KOPT-K1 (cell line): Measurements from ENCODE around the gene SUCLG2.

Experiments
- H3K27ac ChIP-seq: fragments of 200-600 bp; sonication (generic); 2 replicates; pipeline ENCODE4 v1.5.1; 2016; ENCODE audit warnings: antibody characterized with exemption, mild to moderate bottlenecking, low read depth, low read length; ENCODE audit not compliant: poor library complexity, severe bottlenecking
- H3K36me3 ChIP-seq: fragments of 200-600 bp; sonication (generic); 2 replicates; pipeline ENCODE4 v1.5.1; 2017; ENCODE audit warnings: antibody characterized with exemption, mild to moderate bottlenecking, low read length, moderate library complexity; ENCODE audit not compliant: insufficient read depth
- H3K9me3 ChIP-seq: fragments of 200-600 bp; sonication (generic); 2 replicates; pipeline ENCODE4 v1.5.1; 2017; ENCODE audit warnings: antibody characterized with exemption, low read length, mild to moderate bottlenecking; ENCODE audit not compliant: insufficient read depth, poor library complexity, severe bottlenecking

The SUCLG2 gene

GRCh38 chr3:67654099-67654843 lies at the start of gene SUCLG2:
SUCLG2 (minus strand) TSS chr3:67654612; CDS start chr3:67654586, 26 bp downstream.
- Histone ChIP-seq H3K36me3 (no peaks in the 10 kb centered on the region), H3K9me3 (no peaks in the 10 kb centered on the region), H3K27ac (peak within 1 kb of the TSS; percentile 83)

GRCh38 chr3:67700596-67700995 lies 46.2 kb upstream of the SUCLG2 start:
- H3K9me3 ChIP-seq, result no peaks in the 10 kb centered on the region
- H3K27ac ChIP-seq, result no peak overlapping the region
- no peaks in the 10 kb centered on the region for H3K36me3 ChIP-seq

- Histone ChIP-seq H3K27ac (no peak overlapping the region), H3K9me3 (no peaks in the 10 kb centered on the region), H3K36me3 (no peaks in the 10 kb centered on the region)
Measured at GRCh38 chr3:67699882-67700281, 45.5 kb upstream of the SUCLG2 start.

DNA sequence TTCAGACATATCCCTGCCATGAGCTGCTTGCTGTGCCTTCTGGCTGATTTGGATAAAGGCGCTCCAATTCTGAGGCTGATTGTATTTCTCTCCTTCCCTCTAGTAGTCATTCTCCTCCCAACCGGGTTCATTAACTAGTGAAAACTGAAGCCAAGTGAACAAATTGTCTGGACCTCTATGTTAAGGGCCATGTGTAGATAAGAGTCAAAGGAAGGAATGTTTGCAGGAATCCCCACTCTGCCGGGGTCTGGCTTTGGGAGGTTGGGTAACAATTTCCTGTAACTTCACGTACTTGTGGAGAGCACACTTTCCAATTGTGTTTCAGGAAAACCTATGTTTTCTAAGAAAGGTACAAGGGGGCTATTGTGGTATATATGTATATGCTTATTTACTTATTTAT lies 38.2 kb upstream of the SUCLG2 start:
- Histone ChIP-seq H3K9me3 (no peaks in the 10 kb centered on the region), H3K36me3 (no peaks in the 10 kb centered on the region), H3K27ac (no peak overlapping the region)

GRCh38 chr3:67691926-67692325 lies 37.5 kb upstream of the SUCLG2 start:
- Histone ChIP-seq H3K36me3 (no peaks in the 10 kb centered on the region), H3K27ac (no peak overlapping the region), H3K9me3 (no peaks in the 10 kb centered on the region)

- no peaks in the 10 kb centered on the region for H3K36me3 ChIP-seq
- H3K27ac ChIP-seq, result no peak overlapping the region
- no peaks in the 10 kb centered on the region for H3K9me3 ChIP-seq
Measured at GRCh38 chr3:67691207-67691606, 36.8 kb upstream of the SUCLG2 start.

DNA sequence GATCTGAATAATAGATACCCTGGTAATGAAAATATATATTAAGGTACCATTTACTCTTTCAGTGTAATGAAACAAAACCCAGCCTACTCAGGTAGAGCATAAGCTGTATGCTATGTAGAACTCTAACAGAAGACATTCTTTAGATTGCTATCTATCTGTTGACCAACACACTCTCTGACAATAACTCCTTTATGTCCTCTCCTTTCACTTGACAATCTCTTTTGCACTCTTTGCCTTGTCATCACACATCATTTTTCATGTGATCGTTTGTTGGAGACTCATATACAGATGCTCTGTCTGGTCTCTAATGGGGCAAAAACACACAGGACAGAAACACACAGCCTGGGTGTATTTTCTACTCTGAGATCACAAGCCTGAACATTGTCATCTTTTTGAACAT lies 35.4 kb upstream of the SUCLG2 start:
- no peaks in the 10 kb centered on the region for H3K9me3 ChIP-seq
- H3K36me3 ChIP-seq, result no peaks in the 10 kb centered on the region
- H3K27ac ChIP-seq, result no peak overlapping the region

DNA sequence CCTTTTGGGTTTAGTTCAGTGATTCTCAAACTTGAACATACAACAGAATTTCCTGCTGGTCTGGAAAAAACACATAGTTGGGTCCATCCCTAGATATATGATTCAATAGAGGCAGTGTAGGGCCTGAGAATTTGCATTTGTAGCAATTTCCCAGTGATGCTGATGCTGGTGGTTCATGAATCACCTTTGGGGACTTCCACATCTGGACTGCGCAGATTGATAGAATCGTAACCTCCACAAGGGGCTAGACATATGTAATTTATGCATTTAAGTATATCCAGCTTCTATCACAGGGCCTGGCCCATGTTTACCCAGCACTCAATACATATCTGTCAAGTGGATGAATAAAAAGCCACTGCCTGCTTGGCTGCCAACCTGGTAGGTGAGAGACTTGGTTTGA lies 33.8 kb upstream of the SUCLG2 start:
- H3K27ac ChIP-seq, result no peak overlapping the region
- no peaks in the 10 kb centered on the region for H3K9me3 ChIP-seq
- H3K36me3 ChIP-seq, result no peaks in the 10 kb centered on the region

GRCh38 chr3:67686069-67686468 lies 31.7 kb upstream of the SUCLG2 start:
- H3K27ac ChIP-seq, result no peak overlapping the region

GRCh38 chr3:67685499-67685898 lies 31.1 kb upstream of the SUCLG2 start:
- H3K36me3 ChIP-seq, result no peaks in the 10 kb centered on the region
- peak overlapping the region; percentile 44 for H3K27ac ChIP-seq
- H3K9me3 ChIP-seq, result no peaks in the 10 kb centered on the region

More at GRCh38 chr3:67686069-67686468, 31.7 kb upstream of the SUCLG2 start:
- no peaks in the 10 kb centered on the region for H3K36me3 ChIP-seq
- H3K9me3 ChIP-seq, result no peaks in the 10 kb centered on the region

DNA sequence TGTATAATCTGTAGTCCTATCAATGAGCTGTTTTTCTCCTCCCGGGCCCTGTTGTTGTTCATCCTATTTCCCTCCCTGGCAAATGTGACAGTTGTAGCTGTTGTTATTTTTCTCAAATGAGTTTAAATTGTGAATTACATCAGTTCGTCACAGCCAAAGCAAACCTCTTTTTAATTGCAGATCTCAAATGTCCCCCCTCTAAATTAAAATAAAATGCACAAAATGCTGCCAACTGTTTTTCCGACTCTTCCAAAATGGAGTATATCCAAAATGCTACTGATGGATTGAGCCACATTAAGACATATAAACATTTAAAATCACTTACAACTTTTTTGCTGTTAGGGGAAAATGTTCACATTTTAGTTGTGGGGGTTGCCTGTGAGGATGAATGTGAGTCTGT lies 29.8 kb upstream of the SUCLG2 start:
- Histone ChIP-seq H3K9me3 (no peaks in the 10 kb centered on the region), H3K27ac (no peak overlapping the region), H3K36me3 (no peaks in the 10 kb centered on the region)

DNA sequence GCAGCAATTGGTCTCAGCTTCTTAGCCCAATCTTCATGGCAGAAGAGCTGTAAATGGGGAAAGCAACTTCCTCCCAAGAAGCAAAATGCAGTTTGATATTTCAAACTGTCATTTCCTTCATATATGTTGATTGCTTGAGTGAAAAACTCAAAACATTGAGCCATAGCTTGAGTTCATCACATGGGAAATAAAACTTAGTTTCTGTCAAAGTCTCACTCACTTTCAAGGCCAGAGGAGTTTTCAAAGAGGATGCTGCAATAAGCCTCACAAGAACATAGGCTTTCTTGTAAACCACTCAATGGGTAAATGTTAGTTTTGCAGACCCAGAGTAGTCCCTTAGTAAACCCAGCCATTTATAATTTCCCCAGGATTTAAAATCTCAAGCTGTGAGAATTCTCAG lies 29.1 kb upstream of the SUCLG2 start:
- no peak overlapping the region for H3K27ac ChIP-seq
- H3K9me3 ChIP-seq, result no peaks in the 10 kb centered on the region
- H3K36me3 ChIP-seq, result no peaks in the 10 kb centered on the region

DNA sequence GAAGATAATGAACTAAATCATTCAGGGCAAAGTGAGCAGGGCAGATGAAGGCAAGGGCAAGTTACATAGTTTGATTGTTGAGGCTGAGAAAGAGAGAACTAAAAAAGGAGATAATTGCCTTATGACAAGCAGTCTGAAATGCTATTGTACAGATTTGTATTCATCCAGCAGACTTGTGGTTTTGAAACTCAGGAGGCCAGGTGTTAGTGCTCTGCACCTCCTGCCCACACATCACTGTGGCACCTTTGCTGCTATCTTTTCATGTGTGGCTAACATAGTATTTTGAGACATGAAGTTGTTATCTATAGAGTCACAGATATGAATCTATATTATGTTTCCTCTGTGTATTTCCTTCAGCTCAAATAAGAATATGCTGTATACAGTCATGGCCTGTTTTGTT lies 24.3 kb upstream of the SUCLG2 start:
- no peaks in the 10 kb centered on the region for H3K36me3 ChIP-seq
- H3K27ac ChIP-seq, result peak overlapping the region; percentile 17
- peaks cover 9% of the 10 kb centered on the region for H3K9me3 ChIP-seq

- Histone ChIP-seq H3K9me3 (peaks cover 9% of the 10 kb centered on the region), H3K36me3 (no peaks in the 10 kb centered on the region)
Measured at GRCh38 chr3:67674055-67674454, 19.6 kb upstream of the SUCLG2 start.

GRCh38 chr3:67662733-67663132 lies 8.3 kb upstream of the SUCLG2 start:
- H3K27ac ChIP-seq, result no peak overlapping the region
- no peaks in the 10 kb centered on the region for H3K9me3 ChIP-seq
- no peaks in the 10 kb centered on the region for H3K36me3 ChIP-seq

More at GRCh38 chr3:67674055-67674454, 19.6 kb upstream of the SUCLG2 start:
- H3K27ac ChIP-seq, result no peak overlapping the region

DNA sequence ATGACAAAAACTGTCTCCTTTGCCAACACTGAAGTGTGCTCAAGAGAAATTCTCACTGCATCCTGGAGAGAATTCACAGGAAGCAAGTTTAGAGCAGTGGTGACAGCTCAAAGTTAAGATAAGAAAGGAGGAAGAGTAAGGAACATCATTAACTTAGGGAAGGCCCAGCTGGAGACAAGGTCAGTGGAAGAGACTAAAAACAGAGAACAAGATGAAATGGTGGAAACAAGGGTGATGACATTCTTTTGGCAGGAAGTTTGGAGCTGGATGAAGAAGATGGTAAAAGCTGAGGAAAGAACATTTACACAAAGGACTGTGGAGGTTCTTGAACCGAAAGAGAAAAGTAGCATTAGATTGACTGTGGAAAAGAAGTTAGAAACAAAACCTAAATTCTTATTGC lies 6.7 kb upstream of the SUCLG2 start:
- no peaks in the 10 kb centered on the region for H3K36me3 ChIP-seq
- no peak overlapping the region for H3K27ac ChIP-seq
- H3K9me3 ChIP-seq, result no peaks in the 10 kb centered on the region
